ENCODE measurements around the gene CSNK2A3. TPM values are rescaled to one million over a fixed set of nuclear protein-coding genes. Genes with fewer than 3 reads are reported as not detected.

CSNK2A3 gene
- total RNA-seq = 1 to 10 TPM; 1.2 to 1.8 TPM

DNA sequence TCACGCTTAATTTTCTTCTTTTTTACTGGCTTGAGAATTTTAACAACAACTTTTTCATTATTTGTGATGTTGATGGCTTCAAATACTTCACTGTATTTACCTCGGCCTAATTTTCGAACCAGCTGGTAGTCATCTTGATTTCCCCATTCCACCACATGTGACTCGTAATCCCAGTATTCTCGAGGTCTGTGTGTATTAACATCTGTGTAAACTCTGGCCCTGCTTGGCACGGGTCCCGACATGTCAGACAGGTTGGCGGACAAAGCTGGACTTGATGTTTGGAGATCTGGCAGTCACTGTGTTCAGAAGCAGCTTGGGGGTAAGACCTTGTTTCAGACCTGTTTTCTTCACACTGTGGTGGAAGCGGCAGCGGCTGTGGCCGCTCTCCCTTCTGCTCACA lies at the start of gene CSNK2A3:
TSS of gene CSNK2A3 (minus strand) at position 373 of the 400 bp plus-strand sequence. CDS start at position 242, 131 bp downstream.

